Measurements from ENCODE around the gene RFLNA. TPM values are rescaled to one million over a fixed set of nuclear protein-coding genes. Genes with fewer than 3 reads are reported as not detected.

Gene RFLNA
- total RNA-seq, 1 experiment from 2014 or later, result 5.4 TPM

- Histone ChIP-seq H3K27me3 (ENCODE audit: control insufficient read depth, insufficient read depth, low read length) (peaks cover 3% of the 10 kb centered on the region; the same call in 1 of the 2 replicates), H3K27ac (ENCODE audit: low read length) (no peak overlapping the region), H3K4me3 (ENCODE audit: low read depth in 2 of 2, low read length in 2 of 2) (no peak overlapping the region), H3K36me3 (ENCODE audit: control insufficient read depth, insufficient read depth, low read length) (no peaks in the 10 kb centered on the region), H3K4me1 (ENCODE audit: control insufficient read depth, insufficient read depth, low read length) (no peaks in the 10 kb centered on the region), H3K9me3 (ENCODE audit: control insufficient read depth, insufficient read depth, low read depth, low read length) (no peaks in the 10 kb centered on the region)
- intact Hi-C loops (cut with micrococcal nuclease; ENCODE audit: unreplicated experiment) (no loop called here), in situ Hi-C loops (cut with HindIII; ENCODE audit: low pct_unique_long_range_greater_than_20kb, low sequenced_read_pairs) (no loop called here)
- DNase-seq (ENCODE audit: low read depth, low spot score), result no peak
- ChIA-PET CTCF (no interaction called here), POLR2A (no interaction called here)
- no peak for ATAC-seq
- no peak for TF ChIP-seq CTCF (IDR thresholded peaks at IDR 0.05)
- TF ChIP-seq POLR2AphosphoS5 (IDR thresholded peaks at IDR 0.05; ENCODE audit: low read depth, low read length), result no peak
- no peak for TF ChIP-seq TCF7L2 (IDR thresholded peaks at IDR 0.05; ENCODE audit: low read depth, low read length)
- TF ChIP-seq SIN3A (IDR thresholded peaks at IDR 0.05; ENCODE audit: borderline replicate concordance, insufficient read depth, low read depth, low read length), result no peak
- no peak for TF ChIP-seq REST (IDR thresholded peaks at IDR 0.05; ENCODE audit: insufficient read depth in 1 of 2, low read depth in 2 of 2, low read length in 1 of 2)
- no TSS peak for BruUV-seq (replicated peaks)
Measured at GRCh38 chr12:124301084-124301654, 6.3 kb downstream of the RFLNA start.

GRCh38 chr12:124302241-124302806, 7.4 kb downstream of the RFLNA start:
- H3K36me3 ChIP-seq (ENCODE audit: control insufficient read depth, insufficient read depth, low read length), result no peaks in the 10 kb centered on the region
- no peak overlapping the region for H3K4me3 ChIP-seq (ENCODE audit: low read depth in 2 of 2, low read length in 2 of 2)
- no peaks in the 10 kb centered on the region for H3K4me1 ChIP-seq (ENCODE audit: control insufficient read depth, insufficient read depth, low read length)
- intact Hi-C loops (cut with micrococcal nuclease; ENCODE audit: unreplicated experiment), result no loop called here
- DNase-seq (ENCODE audit: low read depth, low spot score), result no peak
- in situ Hi-C loops (cut with HindIII; ENCODE audit: low pct_unique_long_range_greater_than_20kb, low sequenced_read_pairs), result no loop called here
- ChIA-PET POLR2A (no interaction called here), CTCF (interaction anchor here (0.7 kb wide), 3 partner anchors 119 to 747 kb away, joined by 3 to 4 read pairs (median 3); no protein-coding TSS in a partner anchor)
- no peak for TF ChIP-seq CTCF (IDR thresholded peaks at IDR 0.05)
- no peak for TF ChIP-seq SIN3A (IDR thresholded peaks at IDR 0.05; ENCODE audit: borderline replicate concordance, insufficient read depth, low read depth, low read length)
- no peak for TF ChIP-seq POLR2AphosphoS5 (IDR thresholded peaks at IDR 0.05; ENCODE audit: low read depth, low read length)
- TF ChIP-seq TCF7L2 (IDR thresholded peaks at IDR 0.05; ENCODE audit: low read depth, low read length), result no peak
- TF ChIP-seq REST (IDR thresholded peaks at IDR 0.05; ENCODE audit: insufficient read depth in 1 of 2, low read depth in 2 of 2, low read length in 1 of 2), result no peak
- ATAC-seq, result no peak
- H3K27me3 ChIP-seq (ENCODE audit: control insufficient read depth, insufficient read depth, low read length), result no peaks in the 10 kb centered on the region; the same call in 1 of the 2 replicates
- no peaks in the 10 kb centered on the region for H3K9me3 ChIP-seq (ENCODE audit: control insufficient read depth, insufficient read depth, low read depth, low read length)
- no peak overlapping the region for H3K27ac ChIP-seq (ENCODE audit: low read length)
- BruUV-seq (replicated peaks), result no TSS peak
